IPS-18a (cell line): ENCODE measurements around the gene PLA2G2C.
"Not testable (repeated sequence)": the region's sequence is repeated elsewhere in the genome, so short reads cannot be mapped to it uniquely, and the experiment has no call there.

ENCODE experiments used
- H3K27ac ChIP-seq: one replicate; pipeline ENCODE4 v1.5.1; 2013; ENCODE audit warnings: low read length
- H3K27me3 ChIP-seq: one replicate; pipeline ENCODE4 v1.6.1; 2013; ENCODE audit warnings: mild to moderate bottlenecking, low read length; ENCODE audit not compliant: control insufficient read depth, insufficient read depth
- H3K36me3 ChIP-seq: one replicate; pipeline ENCODE4 v1.6.1; 2013; ENCODE audit warnings: low read depth, low read length; ENCODE audit not compliant: control insufficient read depth
- H3K4me1 ChIP-seq: one replicate; pipeline ENCODE4 v1.6.1; 2013; ENCODE audit warnings: low read depth, low read length; ENCODE audit not compliant: control insufficient read depth
- H3K4me3 ChIP-seq: one replicate; pipeline ENCODE4 v1.5.1; 2013; ENCODE audit warnings: low read length
- H3K9ac ChIP-seq: one replicate; pipeline ENCODE4 v1.6.1; 2013; ENCODE audit warnings: mild to moderate bottlenecking, low read length, moderate library complexity
- H3K9me3 ChIP-seq: one replicate; pipeline ENCODE4 v1.6.1; 2013; ENCODE audit warnings: low read depth, low read length; ENCODE audit not compliant: control insufficient read depth

The PLA2G2C gene

GRCh38 chr1:20220036-20220435, 33.7 kb upstream of the PLA2G2C start:
- no peak overlapping the region for H3K9ac ChIP-seq
- no peak overlapping the region for H3K4me3 ChIP-seq
- no peaks in the 10 kb centered on the region for H3K9me3 ChIP-seq
- H3K27ac ChIP-seq = no peak overlapping the region
- H3K4me1 ChIP-seq = peaks cover 10% of the 10 kb centered on the region
- H3K27me3 ChIP-seq = peaks cover 26% of the 10 kb centered on the region
- H3K36me3 ChIP-seq = no peaks in the 10 kb centered on the region

- H3K27me3 ChIP-seq = peaks cover 16% of the 10 kb centered on the region
- H3K4me1 ChIP-seq, H3K27ac ChIP-seq, H3K4me3 ChIP-seq, H3K9me3 ChIP-seq, H3K9ac ChIP-seq, H3K36me3 ChIP-seq: not testable (repeated sequence)
These were observed 32.7 kb upstream of the PLA2G2C start for GRCh38 chr1:20219053-20219452.

GRCh38 chr1:20216574-20216973, 30.3 kb upstream of the PLA2G2C start:
- Histone ChIP-seq H3K27me3 (no peaks in the 10 kb centered on the region), H3K27ac (no peak overlapping the region), H3K9ac (no peak overlapping the region), H3K9me3 (no peaks in the 10 kb centered on the region), H3K36me3 (no peaks in the 10 kb centered on the region), H3K4me3 (no peak overlapping the region), H3K4me1 (peaks cover 4% of the 10 kb centered on the region)

DNA sequence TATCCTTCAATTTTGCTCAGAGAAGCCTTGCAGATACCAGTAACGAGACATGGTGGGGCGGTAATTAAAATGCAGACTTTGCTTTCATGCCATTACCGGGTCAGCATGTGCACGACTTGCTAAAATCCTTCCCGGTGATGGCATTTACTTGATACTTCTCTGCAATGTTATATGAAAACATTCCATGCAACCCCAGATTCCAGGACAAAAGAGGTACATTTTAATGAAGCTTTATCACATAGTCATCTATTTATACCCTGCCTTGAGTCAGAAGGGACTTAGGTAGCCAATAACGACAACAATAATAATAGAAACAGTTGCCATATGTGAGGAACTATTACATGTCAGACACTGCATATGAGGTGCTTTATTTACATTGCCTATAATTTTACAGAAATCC, 29.4 kb upstream of the PLA2G2C start:
- Histone ChIP-seq H3K36me3 (no peaks in the 10 kb centered on the region), H3K9ac (no peak overlapping the region), H3K27ac (no peak overlapping the region), H3K4me3 (no peak overlapping the region), H3K9me3 (no peaks in the 10 kb centered on the region), H3K4me1 (peaks cover 4% of the 10 kb centered on the region), H3K27me3 (no peaks in the 10 kb centered on the region)

DNA sequence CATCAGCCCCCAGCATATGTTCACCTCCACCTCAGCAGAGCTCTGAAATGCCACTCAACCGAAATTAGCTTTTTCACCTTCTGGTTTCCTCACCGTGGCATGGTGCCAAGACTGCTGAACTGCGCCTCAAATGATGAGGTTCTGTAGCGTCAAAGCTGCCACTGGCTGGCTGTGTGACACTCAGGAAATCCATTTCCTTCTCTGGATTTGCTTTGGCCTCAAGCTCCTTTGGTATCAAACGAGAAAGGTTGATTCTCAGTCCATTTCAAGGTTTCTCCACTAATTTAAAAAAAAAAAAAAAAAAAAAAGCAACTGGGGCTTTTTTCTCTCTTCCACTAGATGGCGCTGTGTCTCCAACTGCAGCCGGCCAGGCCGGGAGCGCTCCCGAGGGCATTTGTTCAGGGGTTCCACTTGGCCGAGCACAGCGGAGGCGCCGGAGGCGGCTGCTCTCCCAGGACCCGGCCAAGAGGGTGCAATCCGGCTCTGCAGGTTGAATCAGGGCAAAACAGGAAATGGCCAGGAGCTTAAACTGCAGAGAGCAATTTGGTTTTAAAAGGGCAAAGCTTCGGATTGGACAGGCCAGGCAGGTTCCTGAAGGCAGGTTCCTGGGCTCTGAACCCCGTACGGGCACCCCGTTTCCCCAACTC, 26.5 kb upstream of the PLA2G2C start:
- Histone ChIP-seq H3K36me3 (no peaks in the 10 kb centered on the region), H3K4me3 (peak overlapping the region; percentile 26), H3K4me1 (peaks cover 4% of the 10 kb centered on the region), H3K9me3 (no peaks in the 10 kb centered on the region), H3K27me3 (no peaks in the 10 kb centered on the region), H3K9ac (no peak overlapping the region), H3K27ac (no peak overlapping the region)

DNA sequence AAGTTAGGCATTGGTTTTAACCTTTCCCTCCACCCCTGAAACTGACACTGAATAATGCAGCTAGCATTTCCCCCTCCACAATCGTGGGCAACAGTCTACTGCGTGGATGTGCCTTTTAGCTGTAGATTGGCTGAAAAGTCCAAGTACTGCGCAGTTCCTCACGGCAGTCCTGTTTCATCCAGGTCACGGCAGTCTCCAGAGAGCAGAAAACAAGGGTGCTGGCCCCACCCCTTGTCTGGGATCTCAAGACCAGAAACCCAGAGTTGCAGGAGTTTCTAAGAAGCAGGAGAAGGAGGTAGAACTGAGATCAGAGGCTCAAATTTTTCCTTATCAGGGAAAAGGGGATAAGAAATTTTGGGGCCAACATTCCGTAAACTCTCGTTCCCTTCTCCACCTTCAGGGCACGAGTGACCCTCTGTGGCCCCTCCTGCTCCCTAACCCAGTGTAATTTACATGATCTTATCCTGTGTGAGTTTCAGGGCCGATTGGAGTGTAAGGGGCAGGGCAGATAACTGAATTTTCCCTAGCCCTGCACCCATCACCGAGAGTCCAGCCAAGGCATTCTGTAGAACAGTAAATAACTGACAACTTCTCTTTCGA, 25.9 kb upstream of the PLA2G2C start:
- Histone ChIP-seq H3K36me3 (no peaks in the 10 kb centered on the region), H3K4me3 (no peak overlapping the region), H3K9me3 (no peaks in the 10 kb centered on the region), H3K4me1 (peaks cover 4% of the 10 kb centered on the region), H3K27me3 (no peaks in the 10 kb centered on the region), H3K9ac (no peak overlapping the region), H3K27ac (no peak overlapping the region)

DNA sequence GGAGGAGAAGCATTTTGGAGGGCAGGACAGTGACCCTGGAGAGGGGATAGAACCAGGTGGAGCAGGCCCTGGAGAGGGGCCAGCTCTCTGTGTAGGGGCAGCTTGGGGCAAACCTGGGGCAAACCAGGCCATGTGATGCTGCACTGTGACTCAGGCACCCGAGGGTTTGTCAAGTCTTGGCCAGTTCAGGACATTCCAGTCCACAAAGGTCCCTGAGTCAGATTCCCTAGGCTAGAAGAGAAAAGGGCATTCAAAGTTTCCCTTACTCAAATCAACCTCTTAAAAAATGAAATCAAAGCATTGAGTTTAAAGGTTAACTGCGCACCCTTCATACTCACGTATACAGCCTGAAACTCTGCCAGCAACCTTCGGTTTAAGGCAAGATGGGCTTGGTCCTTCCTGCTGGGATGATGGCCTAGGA, 25.2 kb upstream of the PLA2G2C start:
- no peaks in the 10 kb centered on the region for H3K27me3 ChIP-seq
- H3K36me3 ChIP-seq = no peaks in the 10 kb centered on the region
- no peak overlapping the region for H3K9ac ChIP-seq
- H3K27ac ChIP-seq = no peak overlapping the region
- H3K9me3 ChIP-seq = no peaks in the 10 kb centered on the region
- H3K4me3 ChIP-seq = no peak overlapping the region
- H3K4me1 ChIP-seq = peaks cover 4% of the 10 kb centered on the region

- no peaks in the 10 kb centered on the region for H3K9me3 ChIP-seq
- H3K27me3 ChIP-seq = no peaks in the 10 kb centered on the region
- no peaks in the 10 kb centered on the region for H3K36me3 ChIP-seq
- H3K4me1 ChIP-seq = peaks cover 4% of the 10 kb centered on the region
- H3K4me3 ChIP-seq = no peak overlapping the region
- no peak overlapping the region for H3K27ac ChIP-seq
- no peak overlapping the region for H3K9ac ChIP-seq
These were observed 24.6 kb upstream of the PLA2G2C start for GRCh38 chr1:20210736-20211460.

GRCh38 chr1:20209471-20209870, 23.2 kb upstream of the PLA2G2C start:
- Histone ChIP-seq H3K27me3 (no peaks in the 10 kb centered on the region), H3K27ac (no peak overlapping the region)

GRCh38 chr1:20207546-20207945, 21.2 kb upstream of the PLA2G2C start:
- no peaks in the 10 kb centered on the region for H3K27me3 ChIP-seq
- no peak overlapping the region for H3K27ac ChIP-seq
- no peaks in the 10 kb centered on the region for H3K4me1 ChIP-seq
- H3K9ac ChIP-seq = no peak overlapping the region
- H3K9me3 ChIP-seq = no peaks in the 10 kb centered on the region
- no peak overlapping the region for H3K4me3 ChIP-seq
- H3K36me3 ChIP-seq = no peaks in the 10 kb centered on the region

More at GRCh38 chr1:20209471-20209870, 23.2 kb upstream of the PLA2G2C start:
- Histone ChIP-seq H3K9me3 (no peaks in the 10 kb centered on the region), H3K36me3 (no peaks in the 10 kb centered on the region), H3K9ac (no peak overlapping the region), H3K4me3 (no peak overlapping the region), H3K4me1 (peaks cover 4% of the 10 kb centered on the region)

DNA sequence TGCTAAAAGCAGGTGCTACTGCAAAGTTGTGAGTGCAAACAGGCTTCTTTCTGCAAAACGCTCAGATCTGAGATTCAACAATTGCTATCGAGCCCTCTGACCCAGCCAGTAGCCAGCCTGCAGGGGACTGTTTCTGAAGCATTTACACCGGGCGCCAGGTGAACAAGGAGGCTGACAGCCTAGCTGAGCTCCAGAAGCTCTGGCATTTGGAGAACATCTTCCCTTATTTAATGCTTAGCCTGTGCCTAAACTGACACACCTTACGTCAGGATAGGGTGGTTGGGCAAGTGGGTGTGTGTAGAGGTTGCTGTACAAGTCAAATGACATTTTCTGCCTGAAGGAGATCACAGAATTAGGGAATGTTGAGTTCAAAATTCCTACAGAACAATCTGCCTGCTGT, 15.8 kb upstream of the PLA2G2C start:
- Histone ChIP-seq H3K4me1 (no peaks in the 10 kb centered on the region), H3K27me3 (no peaks in the 10 kb centered on the region)

DNA sequence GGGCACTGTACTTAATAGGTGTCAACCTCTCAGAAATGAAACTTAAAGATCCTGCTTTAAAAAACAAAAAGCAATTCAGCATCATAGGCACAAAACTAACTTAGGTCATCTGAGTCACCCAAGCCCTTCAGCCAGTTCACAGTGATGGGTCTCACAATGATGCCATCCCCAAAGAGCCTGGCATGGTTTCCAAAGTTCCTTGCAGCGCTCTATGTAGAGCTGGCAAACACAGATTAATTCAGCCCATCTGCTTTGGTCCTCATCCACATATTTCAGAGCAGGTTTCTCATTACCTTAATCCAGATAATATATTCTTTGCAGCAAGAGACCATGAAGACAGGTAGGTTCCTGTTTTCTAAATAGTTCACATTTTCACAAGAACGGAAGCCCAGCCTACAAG, 14.6 kb upstream of the PLA2G2C start:
- Histone ChIP-seq H3K36me3 (no peaks in the 10 kb centered on the region), H3K27me3 (no peaks in the 10 kb centered on the region), H3K9me3 (no peaks in the 10 kb centered on the region), H3K4me1 (no peaks in the 10 kb centered on the region), H3K4me3 (no peak overlapping the region), H3K27ac (no peak overlapping the region), H3K9ac (no peak overlapping the region)

More for the DNA sequence above, 15.8 kb upstream of the PLA2G2C start:
- H3K9me3 ChIP-seq = no peaks in the 10 kb centered on the region
- no peak overlapping the region for H3K4me3 ChIP-seq
- no peak overlapping the region for H3K27ac ChIP-seq
- no peak overlapping the region for H3K9ac ChIP-seq
- no peaks in the 10 kb centered on the region for H3K36me3 ChIP-seq
